GM12878 (cell line): Measurements from ENCODE around the gene CENPS. TPM values are rescaled to one million over a fixed set of nuclear protein-coding genes. Genes with fewer than 3 reads are reported as not detected.

Experiments
- ATAC-seq: fragments of 200-7000 bp; cut with Tn5 transposase; 3 replicates; pipeline ENCODE4 v1.9.1; 2020; ENCODE audit warnings: mild to moderate bottlenecking, moderate library complexity
- BruUV-seq: library from RNA; stranded (reverse); fragments of 400-500 nt; replicated peaks from 2 replicates; lab custom pipeline; 2021; lab: Mats Ljungman, UMichigan
- CTCF ChIA-PET: fragments of 300-600 bp; sonication (Branson Sonifier 250); formaldehyde crosslinking; extraction: SDS; loops from one replicate; lab custom pipeline; 2021; ENCODE audit warnings: inconsistent platforms; lab: Yijun Ruan, JAX
- POLR2A ChIA-PET: fragments of 350-600 bp; formaldehyde crosslinking; extraction: SDS; loops from one replicate; lab custom pipeline; 2021; ENCODE audit warnings: inconsistent platforms; lab: Charles Lee
- RAD21 ChIA-PET: fragments of 300-600 bp; sonication (Branson Sonifier 250); formaldehyde crosslinking; loops from one replicate; lab custom pipeline; 2023; ENCODE audit warnings: antibody characterized with exemption; ENCODE audit not compliant: unreplicated experiment; lab: Charles Lee
- SMC1A ChIA-PET: fragments of 300-600 bp; sonication (Branson Sonifier 250); formaldehyde crosslinking; loops from one replicate; lab custom pipeline; 2023; ENCODE audit not compliant: unreplicated experiment, uncharacterized antibody; lab: Charles Lee
- DNase-seq: peaks from one replicate; pipeline ENCODE4 v3.0.0-alpha.2; 2011; ENCODE audit warnings: low read depth, low spot score
- FAIRE-seq: peaks from 3 replicates; lab custom pipeline; 2011; peaks lifted over from hg19 to GRCh38; lab: Jason Lieb, UNC
- H2AFZ ChIP-seq: 2 replicates; pipeline ENCODE4 v1.6.0; 2011; ENCODE audit warnings: low read depth, low read length, control low read depth; ENCODE audit not compliant: control insufficient read depth
- H3K27ac ChIP-seq: 2 replicates; pipeline ENCODE4 v1.5.1; 2011; ENCODE audit warnings: control low read depth; ENCODE audit not compliant: control insufficient read depth, insufficient read depth
- H3K27me3 ChIP-seq, 2 experiments: replicated peaks in 1 of 2; 2 replicates each; pipeline versions ENCODE4 v1.6.0 to v1.6.1; 2011; ENCODE audit warnings: low read length in 1 of 2; ENCODE audit not compliant: control insufficient read depth in 2 of 2, insufficient read depth in 2 of 2
- H3K36me3 ChIP-seq, 2 experiments: 2 replicates each; pipeline ENCODE4 v1.5.1; 2011; ENCODE audit warnings: low read length in 1 of 2; ENCODE audit not compliant: control insufficient read depth in 2 of 2, insufficient read depth in 2 of 2
- H3K4me1 ChIP-seq: 2 replicates; pipeline ENCODE4 v1.6.1; 2011; ENCODE audit warnings: mild to moderate bottlenecking, low read length, moderate library complexity, mixed read lengths; ENCODE audit not compliant: control insufficient read depth, insufficient read depth
- H3K4me2 ChIP-seq: 2 replicates; pipeline ENCODE4 v1.6.0; 2011; ENCODE audit warnings: control low read depth; ENCODE audit not compliant: control insufficient read depth, insufficient read depth
- H3K4me3 ChIP-seq: fragments of 200-600 bp; sonication (generic); 2 replicates; pipeline ENCODE4 v1.5.1; 2016
- H3K79me2 ChIP-seq: 2 replicates; pipeline ENCODE4 v1.6.0; 2011; ENCODE audit warnings: low read length; ENCODE audit not compliant: control insufficient read depth, insufficient read depth
- H3K9ac ChIP-seq: 2 replicates; pipeline ENCODE4 v1.8.0; 2011; ENCODE audit warnings: low read length, control low read depth, mixed read lengths; ENCODE audit not compliant: control insufficient read depth, insufficient read depth
- H3K9me3 ChIP-seq: replicated peaks from 3 replicates; pipeline ENCODE4 v1.5.1; 2011; ENCODE audit warnings: mild to moderate bottlenecking, low read length; ENCODE audit not compliant: control insufficient read depth, insufficient read depth
- H4K20me1 ChIP-seq: 2 replicates; pipeline ENCODE4 v1.6.0; 2011; ENCODE audit not compliant: control insufficient read depth, insufficient read depth
- BACH1 ChIP-seq: fragments of 450-650 bp; IDR thresholded peaks from 2 replicates; pipeline ENCODE4 v1.6.1; 2017; ENCODE audit warnings: mild to moderate bottlenecking, borderline replicate concordance
- BRCA1 ChIP-seq: IDR thresholded peaks from 2 replicates; pipeline ENCODE4 v1.6.1; 2011; ENCODE audit warnings: low read depth, low read length, improper control_type of control experiment
- ESRRA ChIP-seq: IDR thresholded peaks from 2 replicates; pipeline ENCODE4 v1.6.1; 2012; ENCODE audit warnings: mild to moderate bottlenecking, low read length, improper control_type of control experiment
- IKZF2 ChIP-seq, 2 experiments: fragments of 450-650 bp; IDR thresholded peaks; 2 replicates each; pipeline ENCODE4 v1.6.1; 2017; ENCODE audit warnings: mild to moderate bottlenecking in 2 of 2, moderate library complexity in 2 of 2
- MYB ChIP-seq: fragments of 150-350 bp; IDR thresholded peaks from 2 replicates; pipeline ENCODE4 v1.6.1; 2014; ENCODE audit warnings: mild to moderate bottlenecking, low read depth, low read length, borderline replicate concordance
- SP1 ChIP-seq: IDR thresholded peaks from one replicate; pipeline ENCODE4 v1.6.1; 2011; ENCODE audit warnings: low read depth, low read length
- ZNF622 ChIP-seq: fragments of 450-650 bp; IDR thresholded peaks from 2 replicates; pipeline ENCODE4 v1.6.1; 2017; ENCODE audit warnings: mild to moderate bottlenecking, inconsistent platforms
- WGBS: methylation state at CpG from one replicate; pipeline ENCODE4 v1.1.6; 2016; ENCODE audit warnings: low lambda C conversion rate; ENCODE audit not compliant: insufficient replicate concordance, insufficient coverage; ENCODE audit errors: missing lambda C conversion rate; 5-methylcytosine and 5-hydroxymethylcytosine counted together
- in situ Hi-C: fragments of 300-500 bp; cut with MboI; formaldehyde crosslinking; loops from 9 replicates; pipeline ENCODE4 v1.14.3; 2018; ENCODE audit warnings: mixed read lengths
- intact Hi-C: fragments of 100-400 bp; cut with micrococcal nuclease; formaldehyde crosslinking; loops from one replicate; pipeline ENCODE4 v1.14.2; 2022; ENCODE audit not compliant: unreplicated experiment
- polyA plus RNA-seq, 11 experiments: library from polyadenylated mRNA; depleted of rRNA in 4 of 11; unstranded in 6 of 11; stranded (reverse) in 5 of 11; fragments of >200 nt; fragmentation: Nextera tagmentation in 4 of 11; fragmentation: Illumina TruSeq in 1 of 11; extraction: Ambion mirVana in 4 of 11; extraction: Trizol in 1 of 11; gene quantifications; 1 replicate in 1 of 11; 2 replicates in 10 of 11; pipeline versions ENCODE4 v1.2.1 to v1.2.3, GENCODE V29; 2011 to 2016; ENCODE audit warnings: inconsistent platforms in 2 of 11, missing spikeins in 2 of 11, low read depth in 1 of 11
- total RNA-seq, 4 experiments: library from RNA; depleted of rRNA in 3 of 4; stranded (reverse); fragments of >200 nt in 3 of 4; fragmentation: Illumina TruSeq in 1 of 4; extraction: Trizol in 1 of 4; gene quantifications; 2 replicates each; pipeline versions ENCODE4 v1.2.1 to v1.2.3, GENCODE V29; 2013 to 2021
- TF ChIP-seq, protein P1 (sequence below): IDR thresholded peaks from 2 replicates; pipeline ENCODE4 v1.6.1; 2012; ENCODE audit warnings: low read depth, low read length, improper control_type of control experiment

Gene CENPS
- total and polyA plus RNA-seq, 10 of the 15 experiments (the other 5 are each of a cell fraction or from before 2014, with no cell fraction given), result 9.4 to 51.7 (median 16.7) TPM

DNA sequence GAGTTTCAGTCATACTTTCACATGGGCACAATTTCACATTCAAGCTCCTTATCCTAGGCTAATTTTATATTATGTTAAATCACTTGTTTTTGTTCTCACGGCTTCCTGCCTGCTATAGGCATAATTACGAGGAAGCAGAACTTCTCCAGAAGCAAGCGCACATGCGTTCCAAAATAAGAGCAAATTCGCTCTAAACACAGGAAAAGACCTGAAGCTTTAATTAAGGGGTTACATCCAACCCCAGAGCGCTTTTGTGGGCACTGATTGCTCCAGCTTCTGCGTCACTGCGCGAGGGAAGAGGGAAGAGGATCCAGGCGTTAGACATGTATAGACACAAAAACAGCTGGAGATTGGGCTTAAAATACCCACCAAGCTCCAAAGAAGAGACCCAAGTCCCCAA is 19.5 kb downstream of the CENPS start, which contains the start of gene CORT:
TSS of gene CORT (plus strand) at position 281 of the 400 bp plus-strand sequence. CDS start 193 bp downstream, outside the sequence.
- RAD21 ChIA-PET, result no interaction called here
- no peaks in the 10 kb centered on the region for H4K20me1 ChIP-seq
- H3K79me2 ChIP-seq, result no peaks in the 10 kb centered on the region
- in situ Hi-C loops, result no loop called here
- no peak within 1 kb of the TSS for H3K4me2 ChIP-seq
- DNase-seq, result no peak
- no peaks in the 10 kb centered on the region; the same call in 2 of the 3 replicates for H3K9me3 ChIP-seq
- no peak within 1 kb of the TSS for H3K27ac ChIP-seq
- BruUV-seq, result no TSS peak
- CTCF ChIA-PET, result interaction anchor here (1.1 kb wide), 1 partner anchor 45 kb away, joined by 3 read pairs; no protein-coding TSS in a partner anchor
- no peaks in the 10 kb centered on the region for H3K36me3 ChIP-seq
- FAIRE-seq, result no peak
- H3K4me3 ChIP-seq, result no peak within 1 kb of the TSS
- SMC1A ChIA-PET, result no interaction called here
- TF ChIP-seq BACH1 (no peak), MYB (no peak), IKZF2 (IDR thresholded peaks at IDR 0.05) (no peak), ESRRA (no peak), ZNF622 (no peak), BRCA1 (no peak), SP1 (no peak)
- TF ChIP-seq, protein P1, sequence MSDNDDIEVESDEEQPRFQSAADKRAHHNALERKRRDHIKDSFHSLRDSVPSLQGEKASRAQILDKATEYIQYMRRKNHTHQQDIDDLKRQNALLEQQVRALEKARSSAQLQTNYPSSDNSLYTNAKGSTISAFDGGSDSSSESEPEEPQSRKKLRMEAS, result no peak
- TF ChIP-seq, all 136 proteins: peak for 0
- Histone ChIP-seq H3K9ac (no peak within 1 kb of the TSS), H3K4me1 (no peaks in the 10 kb centered on the region), H3K27me3 (no peaks in the 10 kb centered on the region), H2AFZ (no peak within 1 kb of the TSS)
- intact Hi-C loops, result no loop called here
- WGBS, result 96% methylated on average over 10 of the region's 10 CpGs
- ATAC-seq, result no peak
- POLR2A ChIA-PET, result no interaction called here
